Measurements from ENCODE around the gene SLC35F3. TPM values are rescaled to one million over a fixed set of nuclear protein-coding genes. Genes with fewer than 3 reads are reported as not detected.

The SLC35F3 gene
- total and polyA plus RNA-seq, 9 of the 15 experiments (the other 6 are each of a cell fraction or from before 2014, with no cell fraction given), result 0.04 to 0.07 (median 0.04) TPM; not detected in 6

DNA sequence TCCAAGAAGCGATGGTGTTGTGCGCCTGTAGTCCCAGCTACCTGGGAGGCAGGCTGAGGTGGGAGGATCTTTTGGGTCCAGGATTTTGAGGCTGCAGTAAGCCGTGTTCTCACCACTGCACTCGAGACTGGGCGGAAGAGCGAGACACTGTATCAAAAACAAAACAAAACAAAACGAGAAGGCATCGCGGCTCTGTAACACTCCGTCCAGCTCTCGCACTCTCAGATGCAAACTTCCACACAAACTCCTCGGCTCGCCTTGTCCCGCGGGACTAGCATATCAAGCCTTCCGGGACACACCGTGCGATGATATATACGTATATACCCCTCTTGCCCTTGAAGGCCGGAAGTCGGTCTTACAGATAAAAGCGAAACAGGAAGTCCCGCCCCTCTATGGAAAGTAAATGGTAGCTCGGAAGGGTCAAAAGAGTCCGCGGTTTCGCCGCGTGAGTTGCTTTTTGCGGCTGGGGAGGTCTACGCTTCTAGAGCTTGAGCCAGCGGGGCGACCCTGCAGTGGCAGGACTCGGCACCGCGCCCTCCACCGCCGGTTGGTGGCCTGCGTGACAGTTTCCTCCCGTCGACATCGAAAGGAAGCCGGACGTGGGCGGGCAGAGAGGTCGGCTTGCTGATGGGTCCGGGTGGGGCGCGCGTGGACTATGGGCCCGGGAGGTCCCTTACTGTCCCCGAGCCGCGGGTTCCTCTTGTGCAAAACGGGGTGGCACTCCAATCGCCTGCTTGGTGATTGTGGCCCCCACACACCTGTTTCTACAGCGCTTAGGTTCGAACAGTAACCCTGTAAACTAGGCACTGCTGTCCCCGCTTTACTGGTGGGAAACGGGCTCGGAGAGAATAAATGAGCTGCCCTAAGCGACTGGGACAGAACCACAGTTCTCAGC is 468.8 kb downstream of the SLC35F3 start, which contains the start of gene COA6 (continued):
- TF ChIP-seq, protein P1, sequence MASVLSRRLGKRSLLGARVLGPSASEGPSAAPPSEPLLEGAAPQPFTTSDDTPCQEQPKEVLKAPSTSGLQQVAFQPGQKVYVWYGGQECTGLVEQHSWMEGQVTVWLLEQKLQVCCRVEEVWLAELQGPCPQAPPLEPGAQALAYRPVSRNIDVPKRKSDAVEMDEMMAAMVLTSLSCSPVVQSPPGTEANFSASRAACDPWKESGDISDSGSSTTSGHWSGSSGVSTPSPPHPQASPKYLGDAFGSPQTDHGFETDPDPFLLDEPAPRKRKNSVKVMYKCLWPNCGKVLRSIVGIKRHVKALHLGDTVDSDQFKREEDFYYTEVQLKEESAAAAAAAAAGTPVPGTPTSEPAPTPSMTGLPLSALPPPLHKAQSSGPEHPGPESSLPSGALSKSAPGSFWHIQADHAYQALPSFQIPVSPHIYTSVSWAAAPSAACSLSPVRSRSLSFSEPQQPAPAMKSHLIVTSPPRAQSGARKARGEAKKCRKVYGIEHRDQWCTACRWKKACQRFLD (CRISPR knock-in tag; IDR thresholded peaks at IDR 0.05), result peak; percentile 64; the same call in 1 of the 2 replicates
- TF ChIP-seq, protein P2, sequence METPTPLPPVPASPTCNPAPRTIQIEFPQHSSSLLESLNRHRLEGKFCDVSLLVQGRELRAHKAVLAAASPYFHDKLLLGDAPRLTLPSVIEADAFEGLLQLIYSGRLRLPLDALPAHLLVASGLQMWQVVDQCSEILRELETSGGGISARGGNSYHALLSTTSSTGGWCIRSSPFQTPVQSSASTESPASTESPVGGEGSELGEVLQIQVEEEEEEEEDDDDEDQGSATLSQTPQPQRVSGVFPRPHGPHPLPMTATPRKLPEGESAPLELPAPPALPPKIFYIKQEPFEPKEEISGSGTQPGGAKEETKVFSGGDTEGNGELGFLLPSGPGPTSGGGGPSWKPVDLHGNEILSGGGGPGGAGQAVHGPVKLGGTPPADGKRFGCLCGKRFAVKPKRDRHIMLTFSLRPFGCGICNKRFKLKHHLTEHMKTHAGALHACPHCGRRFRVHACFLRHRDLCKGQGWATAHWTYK (CRISPR knock-in tag; IDR thresholded peaks at IDR 0.05), result peak; percentile 64; the same call in 1 of the 2 replicates
- TF ChIP-seq BRCA1 (IDR thresholded peaks at IDR 0.05) (no peak), BRCA1 (CRISPR knock-in tag; IDR thresholded peaks at IDR 0.05) (no peak), TCF7 (IDR thresholded peaks at IDR 0.05; ENCODE audit: borderline replicate concordance) (peak; percentile 39; the same call in 1 of the 2 replicates), RBBP5 (IDR thresholded peaks at IDR 0.05; ENCODE audit: borderline replicate concordance, insufficient read depth, low read length, poor library complexity, severe bottlenecking) (peak; percentile 95), DIDO1 (tag; IDR thresholded peaks at IDR 0.05; ENCODE audit: low read depth) (peak; percentile 97), ZNF780A (CRISPR knock-in tag; IDR thresholded peaks at IDR 0.05) (0 out of 2 replicates have a peak, but pooled peaks have one; percentile 69), RBM39 (optimal IDR thresholded peaks at IDR 0.05; ENCODE audit: low read depth, low read length) (no peak), ZNF316 (IDR thresholded peaks at IDR 0.05) (peak; percentile 10; the same call in 1 of the 2 replicates), SRSF1 (IDR thresholded peaks at IDR 0.05; ENCODE audit: low read depth, low read length) (no peak), KDM4B (IDR thresholded peaks at IDR 0.05; ENCODE audit: borderline replicate concordance in 2 of 2, low read depth in 1 of 2) (peak in 1 of 2 experiments; percentile 83; a peak in 2 of 4 replicates), ILK (tag; IDR thresholded peaks at IDR 0.05; ENCODE audit: borderline replicate concordance, low read depth) (no peak), NFYB (IDR thresholded peaks at IDR 0.05; ENCODE audit: extremely low read depth, insufficient read length) (no peak)
- TF ChIP-seq, protein P3, sequence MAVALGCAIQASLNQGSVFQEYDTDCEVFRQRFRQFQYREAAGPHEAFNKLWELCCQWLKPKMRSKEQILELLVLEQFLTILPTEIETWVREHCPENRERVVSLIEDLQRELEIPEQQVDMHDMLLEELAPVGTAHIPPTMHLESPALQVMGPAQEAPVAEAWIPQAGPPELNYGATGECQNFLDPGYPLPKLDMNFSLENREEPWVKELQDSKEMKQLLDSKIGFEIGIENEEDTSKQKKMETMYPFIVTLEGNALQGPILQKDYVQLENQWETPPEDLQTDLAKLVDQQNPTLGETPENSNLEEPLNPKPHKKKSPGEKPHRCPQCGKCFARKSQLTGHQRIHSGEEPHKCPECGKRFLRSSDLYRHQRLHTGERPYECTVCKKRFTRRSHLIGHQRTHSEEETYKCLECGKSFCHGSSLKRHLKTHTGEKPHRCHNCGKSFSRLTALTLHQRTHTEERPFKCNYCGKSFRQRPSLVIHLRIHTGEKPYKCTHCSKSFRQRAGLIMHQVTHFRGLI (CRISPR knock-in tag; IDR thresholded peaks at IDR 0.05), result no peak
- TF ChIP-seq, protein P4, sequence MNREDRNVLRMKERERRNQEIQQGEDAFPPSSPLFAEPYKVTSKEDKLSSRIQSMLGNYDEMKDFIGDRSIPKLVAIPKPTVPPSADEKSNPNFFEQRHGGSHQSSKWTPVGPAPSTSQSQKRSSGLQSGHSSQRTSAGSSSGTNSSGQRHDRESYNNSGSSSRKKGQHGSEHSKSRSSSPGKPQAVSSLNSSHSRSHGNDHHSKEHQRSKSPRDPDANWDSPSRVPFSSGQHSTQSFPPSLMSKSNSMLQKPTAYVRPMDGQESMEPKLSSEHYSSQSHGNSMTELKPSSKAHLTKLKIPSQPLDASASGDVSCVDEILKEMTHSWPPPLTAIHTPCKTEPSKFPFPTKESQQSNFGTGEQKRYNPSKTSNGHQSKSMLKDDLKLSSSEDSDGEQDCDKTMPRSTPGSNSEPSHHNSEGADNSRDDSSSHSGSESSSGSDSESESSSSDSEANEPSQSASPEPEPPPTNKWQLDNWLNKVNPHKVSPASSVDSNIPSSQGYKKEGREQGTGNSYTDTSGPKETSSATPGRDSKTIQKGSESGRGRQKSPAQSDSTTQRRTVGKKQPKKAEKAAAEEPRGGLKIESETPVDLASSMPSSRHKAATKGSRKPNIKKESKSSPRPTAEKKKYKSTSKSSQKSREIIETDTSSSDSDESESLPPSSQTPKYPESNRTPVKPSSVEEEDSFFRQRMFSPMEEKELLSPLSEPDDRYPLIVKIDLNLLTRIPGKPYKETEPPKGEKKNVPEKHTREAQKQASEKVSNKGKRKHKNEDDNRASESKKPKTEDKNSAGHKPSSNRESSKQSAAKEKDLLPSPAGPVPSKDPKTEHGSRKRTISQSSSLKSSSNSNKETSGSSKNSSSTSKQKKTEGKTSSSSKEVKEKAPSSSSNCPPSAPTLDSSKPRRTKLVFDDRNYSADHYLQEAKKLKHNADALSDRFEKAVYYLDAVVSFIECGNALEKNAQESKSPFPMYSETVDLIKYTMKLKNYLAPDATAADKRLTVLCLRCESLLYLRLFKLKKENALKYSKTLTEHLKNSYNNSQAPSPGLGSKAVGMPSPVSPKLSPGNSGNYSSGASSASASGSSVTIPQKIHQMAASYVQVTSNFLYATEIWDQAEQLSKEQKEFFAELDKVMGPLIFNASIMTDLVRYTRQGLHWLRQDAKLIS (CRISPR knock-in tag; IDR thresholded peaks at IDR 0.05), result peak; percentile 90; the same call in 1 of the 2 replicates
- TF ChIP-seq, protein P5, sequence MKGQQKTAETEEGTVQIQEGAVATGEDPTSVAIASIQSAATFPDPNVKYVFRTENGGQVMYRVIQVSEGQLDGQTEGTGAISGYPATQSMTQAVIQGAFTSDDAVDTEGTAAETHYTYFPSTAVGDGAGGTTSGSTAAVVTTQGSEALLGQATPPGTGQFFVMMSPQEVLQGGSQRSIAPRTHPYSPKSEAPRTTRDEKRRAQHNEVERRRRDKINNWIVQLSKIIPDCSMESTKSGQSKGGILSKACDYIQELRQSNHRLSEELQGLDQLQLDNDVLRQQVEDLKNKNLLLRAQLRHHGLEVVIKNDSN (CRISPR knock-in tag; IDR thresholded peaks at IDR 0.05), result no peak; the same call in 1 of the 2 replicates

All from K562 (cell line).